Upper lobe of left lung (tissue), 6 donors: ENCODE data around the gene TLR7. TPM values are rescaled to one million over a fixed set of nuclear protein-coding genes. Genes with fewer than 3 reads are reported as not detected.

Experiments
- ATAC-seq, 2 donors: fragments of 200-7000 bp; cut with Tn5 transposase; one replicate each; pipeline ENCODE4 v1.9.1; 2022; ENCODE audit warnings: mild to moderate bottlenecking in 2 of 2, moderate library complexity in 2 of 2; ENCODE audit not compliant: low FRiP score in 2 of 2
- DNase-seq, 2 donors: peaks; one replicate each; pipeline ENCODE4 v3.0.0-alpha.2; 2019 to 2020
- H3K27ac ChIP-seq, 4 donors: fragments of 200-600 bp; sonication (generic); one replicate each; pipeline ENCODE4 v1.5.1; 2016 to 2019
- H3K27me3 ChIP-seq, 4 donors: fragments of 200-600 bp; sonication (generic); one replicate each; pipeline ENCODE4 v1.5.1; 2017 to 2019
- H3K36me3 ChIP-seq, 4 donors: fragments of 200-600 bp; sonication (generic); one replicate each; pipeline ENCODE4 v1.5.1; 2016 to 2019
- H3K4me1 ChIP-seq, 4 donors: fragments of 200-600 bp; sonication (generic); one replicate each; pipeline ENCODE4 v1.5.1; 2018 to 2019
- H3K4me3 ChIP-seq, 4 donors: fragments of 200-600 bp; sonication (generic); one replicate each; pipeline ENCODE4 v1.5.1; 2017 to 2019; ENCODE audit warnings: mild to moderate bottlenecking in 2 of 4, moderate library complexity in 1 of 4
- H3K9me3 ChIP-seq, 4 donors: fragments of 200-600 bp; sonication (generic); one replicate each; pipeline ENCODE4 v1.5.1; 2018 to 2019
- EP300 ChIP-seq, 4 donors: sonication (generic); formaldehyde crosslinking; IDR thresholded peaks; one replicate each; pipeline ENCODE4 v1.5.1; 2017; ENCODE audit warnings: antibody characterized with exemption in 4 of 4, control low read depth in 2 of 4
- POLR2A ChIP-seq, 4 donors: fragments of 450-650 bp; IDR thresholded peaks; one replicate each; pipeline ENCODE4 v1.5.1; 2016 to 2017; ENCODE audit warnings: antibody characterized with exemption in 4 of 4, mild to moderate bottlenecking in 2 of 4
- POLR2AphosphoS5 ChIP-seq, 2 donors: sonication (generic); formaldehyde crosslinking; IDR thresholded peaks; one replicate each; pipeline ENCODE4 v1.5.1; 2017; ENCODE audit warnings: antibody characterized with exemption in 2 of 2
- WGBS, 2 donors: methylation state at CpG; one replicate each; pipeline ENCODE4 v1.1.5; 2017 to 2018; 5-methylcytosine and 5-hydroxymethylcytosine counted together
- total RNA-seq, 6 donors: library from RNA; depleted of rRNA in 4 of 6; stranded (reverse); fragments of >200 nt in 4 of 6; gene quantifications; one replicate each; pipeline versions ENCODE4 v1.1.0 to v1.2.1, GENCODE V29; 2016 to 2021
- donor health status: DM: no; HTN: no; CAD: no; lungs with moderate emphysema.
- donor health status: DM: no; HTN: yes; CAD: no; lungs with severe emphysema.

TLR7 gene
- total RNA-seq, 6 donors from 2014 or later: 0.67 to 5.5 (median 1.6) TPM

DNA sequence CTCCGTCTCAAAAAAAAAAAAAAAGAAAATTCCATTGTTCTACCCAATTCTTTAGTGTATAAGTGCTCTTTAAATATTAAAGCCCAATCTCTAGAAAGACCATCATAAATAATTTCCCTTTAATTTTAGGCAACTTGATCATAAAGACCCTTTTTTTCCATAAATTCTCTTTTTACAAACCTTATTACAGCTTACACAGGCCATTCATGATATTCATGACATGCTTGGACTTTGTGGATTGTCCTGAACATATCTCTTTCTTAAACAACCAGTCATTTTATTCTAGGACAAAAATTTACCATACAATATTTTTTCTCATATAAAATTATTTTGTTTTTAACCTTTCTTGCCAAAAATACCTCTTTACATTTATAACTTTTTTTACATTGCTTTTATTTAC, 70.1 kb downstream of the TLR7 start:
- ATAC-seq: no peak
- Histone ChIP-seq H3K27me3 (no peaks in the 10 kb centered on the region), H3K9me3 (no peaks in the 10 kb centered on the region), H3K4me3 (no peak overlapping the region), H3K4me1 (no peaks in the 10 kb centered on the region), H3K36me3 (no peaks in the 10 kb centered on the region), H3K27ac (no peak overlapping the region)
- 64 to 92% methylated on average over 1 of the region's 1 CpG for WGBS, 2 donors
- no peak for DNase-seq
- no peak for TF ChIP-seq EP300 (IDR thresholded peaks at IDR 0.05)
- TF ChIP-seq POLR2A (IDR thresholded peaks at IDR 0.05): no peak
- no peak for TF ChIP-seq POLR2AphosphoS5 (IDR thresholded peaks at IDR 0.05)

Other genes starting within 250 kb of the TLR7 start
- 10 to 100 TPM in 5 of 6 donors, 1 to 10 TPM in 1; 5.2 to 27.4 (median 22.6) TPM for gene PRPS2, start 75.7 kb upstream of the TLR7 start, total RNA-seq
- gene TLR8, start 39.5 kb downstream of the TLR7 start, total RNA-seq: 10 to 100 TPM in 3 of 6 donors, 1 to 10 TPM in 3; 2.3 to 24.5 (median 9.3) TPM
- gene TMSB4X, start 108.0 kb downstream of the TLR7 start, total RNA-seq: 1,000 to 10,000 TPM; 2,646 to 6,090 (median 4,792) TPM
- under 1 TPM in 1 of 6 donors, not detected in 5; 0.20 TPM for gene FAM9C, start 177.5 kb downstream of the TLR7 start, total RNA-seq